Kidney (tissue), 14 donors: ENCODE measurements around the gene COL10A1. TPM values are rescaled to one million over a fixed set of nuclear protein-coding genes. Genes with fewer than 3 reads are reported as not detected.

Experiments used
- DNase-seq, 5 donors: peaks; one replicate each; pipeline ENCODE4 v3.0.0-alpha.2; 2013 to 2020
- FAIRE-seq: peaks from 2 replicates; lab custom pipeline; 2012; peaks lifted over from hg19 to GRCh38; lab: Jason Lieb, UNC
- H3K27ac ChIP-seq, 2 donors: one replicate each; pipeline ENCODE4 v1.7.0; 2013; ENCODE audit warnings: low read depth in 2 of 2, low read length in 2 of 2, inconsistent platforms in 1 of 2
- H3K27me3 ChIP-seq: one replicate; pipeline ENCODE4 v1.7.1; 2013; ENCODE audit warnings: low read length, inconsistent platforms; ENCODE audit not compliant: control insufficient read depth, insufficient read depth
- H3K36me3 ChIP-seq, 3 donors: one replicate each; pipeline versions ENCODE4 v1.7.0 to v1.7.1; 2013; ENCODE audit warnings: low read length in 3 of 3, control low read depth in 1 of 3, inconsistent platforms in 1 of 3; ENCODE audit not compliant: insufficient read depth in 3 of 3, control insufficient read depth in 2 of 3
- H3K4me1 ChIP-seq, 3 donors: one replicate each; pipeline versions ENCODE4 v1.7.0 to v1.7.1; 2013; ENCODE audit warnings: low read length in 3 of 3, inconsistent platforms in 1 of 3, low read depth in 1 of 3; ENCODE audit not compliant: control insufficient read depth in 2 of 3, insufficient read depth in 2 of 3
- H3K4me3 ChIP-seq, 3 donors: one replicate each; pipeline versions ENCODE4 v1.7.0 to v1.8.1; 2013; ENCODE audit warnings: low read length in 3 of 3, control low read depth in 1 of 3, inconsistent platforms in 1 of 3
- H3K9ac ChIP-seq, 3 donors: one replicate each; pipeline versions ENCODE4 v1.7.0 to v1.7.1; 2013; ENCODE audit warnings: low read length in 3 of 3, control low read depth in 1 of 3, inconsistent platforms in 1 of 3
- H3K9me3 ChIP-seq, 3 donors: one replicate each; pipeline versions ENCODE4 v1.7.0 to v1.7.1; 2013; ENCODE audit warnings: low read length in 3 of 3, control low read depth in 1 of 3, inconsistent platforms in 1 of 3; ENCODE audit not compliant: control insufficient read depth in 2 of 3, insufficient read depth in 1 of 3
- CTCF ChIP-seq: IDR thresholded peaks from 3 replicates; pipeline ENCODE4 v1.5.1; 2012; ENCODE audit warnings: mild to moderate bottlenecking, moderate library complexity, borderline replicate concordance; ENCODE audit not compliant: insufficient read depth; ENCODE audit errors: extremely low read depth
- intact Hi-C: fragments of 100-400 bp; cut with DNase I; formaldehyde crosslinking; loops from one replicate; pipeline ENCODE4 v1.11.1; 2022
- polyA plus RNA-seq: library from polyadenylated mRNA; stranded (reverse); fragments of 350-450 nt; fragmentation: Illumina TruSeq; extraction: RNeasy Lipid Tissue Mini Kit (QIAGEN cat#74804); gene quantifications from one replicate; pipeline ENCODE4 v1.2.3, GENCODE V29; 2014; ENCODE audit warnings: low read depth, low replicate concordance; ENCODE audit not compliant: insufficient read depth
- total RNA-seq: library from RNA; stranded (reverse); fragmentation: NEBNext Ultra II Directional; extraction: Animal tissue kit (Norgen Biotek cat#: 25700); gene quantifications from one replicate; pipeline ENCODE4 v1.2.1, GENCODE V29; 2021
- donor health status: control.
- donor health status: control.
- donor health status: control.
- donor health status: control.
- donor health status: control.
- donor health status: DM: yes; HTN: yes; CAD: no.
- donor health status: Normal renal cell carcinoma (clear cell type).

Gene COL10A1
- total and polyA plus RNA-seq, 2 donors from 2014 or later, result 0.50 TPM; not detected in 1

DNA sequence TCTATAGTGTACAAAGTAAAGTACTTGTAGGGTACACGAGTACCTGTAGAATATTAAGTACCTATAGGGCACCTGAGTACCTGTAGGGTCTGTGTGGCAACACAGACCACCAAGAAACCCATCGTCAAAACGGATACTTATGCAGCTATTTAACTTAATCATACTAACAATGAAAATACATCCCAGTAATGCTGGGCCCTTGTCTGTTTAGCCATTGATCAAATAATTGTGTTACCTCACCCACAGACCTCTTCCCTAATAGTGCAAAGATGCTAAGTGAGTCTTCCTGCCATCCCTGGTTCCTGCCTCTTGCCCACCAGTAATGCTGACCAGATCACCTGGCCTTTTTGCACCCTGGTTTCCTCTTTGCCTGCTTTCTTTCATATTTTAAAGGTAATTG lies 7.5 kb upstream of the COL10A1 start:
- DNase-seq (no peak), FAIRE-seq (no peak)
- intact Hi-C loops, result no loop called here
- no peaks in the 10 kb centered on the region for H3K9me3 ChIP-seq
- TF ChIP-seq CTCF, result no peak
- no peak overlapping the region for H3K9ac ChIP-seq
- H3K4me1 ChIP-seq, result no peaks in the 10 kb centered on the region
- H3K4me3 ChIP-seq, result no peak overlapping the region
- H3K36me3 ChIP-seq, result peaks cover 0 to 7% (median 0%) of the 10 kb centered on the region in 3 donors
- no peak overlapping the region for H3K27ac ChIP-seq
- no peaks in the 10 kb centered on the region for H3K27me3 ChIP-seq

DNA sequence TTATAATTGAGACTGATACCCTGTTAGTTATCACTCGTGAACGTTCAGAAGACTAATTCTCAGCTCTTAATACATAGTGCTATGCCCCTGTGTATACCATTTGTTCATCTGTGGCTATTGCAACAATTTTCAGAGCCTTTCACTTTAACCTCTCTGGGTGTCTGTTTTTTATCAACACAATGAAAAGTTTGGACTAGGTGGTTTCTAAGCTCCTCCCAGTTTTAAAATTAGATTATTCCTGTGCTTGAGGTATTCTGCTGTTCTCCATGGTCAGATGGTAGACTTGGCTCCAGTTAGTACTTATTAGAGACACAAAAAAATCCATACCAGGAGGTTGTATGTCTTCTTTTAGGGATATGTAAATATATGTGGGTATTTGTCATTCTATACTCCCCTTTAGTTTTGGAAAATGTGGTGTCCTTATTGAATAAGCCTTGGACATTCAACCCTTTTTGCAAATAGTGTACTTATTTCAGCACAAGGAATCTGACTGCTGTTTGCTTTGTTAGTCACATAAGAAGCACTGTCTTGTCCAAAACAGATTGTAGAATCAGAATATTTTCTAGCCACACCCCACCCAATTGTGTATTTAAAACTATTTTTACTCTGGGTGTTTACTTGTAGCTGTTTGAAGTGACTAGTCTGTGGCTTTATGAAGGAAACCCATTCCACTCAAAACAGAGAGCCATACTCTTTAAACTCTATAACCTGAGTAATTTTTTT lies 2.0 kb upstream of the COL10A1 start:
- Histone ChIP-seq H3K27me3 (no peaks in the 10 kb centered on the region), H3K36me3 (peaks cover 0 to 3% (median 2%) of the 10 kb centered on the region in 3 donors), H3K27ac (no peak overlapping the region), H3K4me1 (no peaks in the 10 kb centered on the region), H3K9me3 (no peaks in the 10 kb centered on the region), H3K4me3 (no peak overlapping the region), H3K9ac (no peak overlapping the region)
- DNase-seq (no peak), FAIRE-seq (no peak)
- intact Hi-C loops, result no loop called here
- no peak for TF ChIP-seq CTCF

DNA sequence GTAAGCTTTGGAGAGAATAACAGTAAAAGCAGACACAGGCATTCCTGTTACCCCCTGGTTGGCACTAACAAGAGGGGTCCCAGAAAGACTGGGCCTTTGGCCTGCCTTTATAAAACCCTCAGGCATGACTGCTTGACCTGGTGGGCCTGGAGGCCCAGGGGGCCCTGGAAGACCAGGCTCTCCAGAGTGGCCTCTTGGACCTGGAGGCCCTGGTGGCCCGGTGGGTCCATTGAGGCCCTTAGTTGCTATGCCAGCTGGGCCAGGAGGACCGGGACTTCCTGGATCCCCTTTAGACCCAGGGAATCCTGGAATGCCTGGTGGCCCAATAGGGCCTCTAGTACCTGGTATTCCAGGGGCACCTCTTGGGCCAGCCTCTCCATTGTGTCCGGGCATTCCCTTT lies 5.5 kb downstream of the COL10A1 start:
- Histone ChIP-seq H3K36me3 (peaks cover 0 to 21% (median 0%) of the 10 kb centered on the region in 3 donors), H3K9ac (no peak overlapping the region), H3K4me3 (no peak overlapping the region), H3K9me3 (no peaks in the 10 kb centered on the region), H3K4me1 (no peaks in the 10 kb centered on the region), H3K27me3 (no peaks in the 10 kb centered on the region), H3K27ac (no peak overlapping the region)
- intact Hi-C loops, result no loop called here
- FAIRE-seq (no peak), DNase-seq (no peak)
- TF ChIP-seq CTCF, result no peak
